Measurements from ENCODE around the gene ZNF580. TPM values are rescaled to one million over a fixed set of nuclear protein-coding genes. Genes with fewer than 3 reads are reported as not detected.

ZNF580 gene
- total and polyA plus RNA-seq, 12 donors: 8.0 to 101 (median 46.0) TPM

DNA sequence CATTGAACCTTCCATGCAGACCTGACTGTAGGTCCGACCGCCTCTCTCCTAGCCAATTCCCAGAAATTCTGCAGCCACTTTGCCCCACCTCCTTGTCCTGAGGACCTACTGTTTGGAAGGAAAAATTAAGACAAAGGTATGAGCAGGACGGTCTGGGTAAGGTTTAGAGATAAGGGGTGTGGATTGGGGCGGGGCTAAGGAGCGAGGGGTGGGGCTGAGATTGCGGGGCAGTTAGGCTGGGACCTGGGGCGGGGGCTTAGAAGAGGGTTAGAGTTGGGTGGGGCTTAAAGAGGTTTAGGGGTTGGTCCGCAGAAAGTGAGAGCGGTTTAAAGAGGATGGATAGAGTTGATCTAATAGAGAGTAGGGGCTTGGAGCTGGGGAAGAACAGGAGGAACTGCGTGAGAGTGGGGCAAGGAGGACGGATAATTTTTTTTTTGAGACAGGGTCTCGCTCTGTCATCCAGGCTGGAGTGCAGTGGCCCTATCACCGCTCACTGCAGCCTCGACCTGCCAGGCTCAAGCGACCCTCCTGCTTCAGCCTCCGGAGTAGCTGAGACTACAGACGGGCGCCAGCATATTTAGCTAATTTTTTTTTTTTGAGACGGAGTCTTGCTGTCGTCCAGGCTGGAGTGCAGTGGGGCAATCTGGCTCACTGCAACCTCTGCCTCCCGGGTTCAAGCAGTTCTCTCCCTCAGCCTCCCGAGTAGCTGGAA lies 37.1 kb upstream of the ZNF580 start:
- intact Hi-C loops (cut with DNase I): no loop called here
- Histone ChIP-seq H3K27me3 (no peaks in the 10 kb centered on the region), H3K36me3 (replicated peaks in 1 of 2) (no peaks in the 10 kb centered on the region), H3K4me1 (replicated peaks in 1 of 2) (peaks cover 13 to 27% of the 10 kb centered on the region in 2 donors), H3K9me3 (replicated peaks in 1 of 3) (no peaks in the 10 kb centered on the region), H3K27ac (peak overlapping the region in 3 of 5 donors; percentile 91 to 94 (median 92)), H3K4me3 (peak overlapping the region in 1 of 4 donors; percentile 91)
- TF ChIP-seq, protein P1, sequence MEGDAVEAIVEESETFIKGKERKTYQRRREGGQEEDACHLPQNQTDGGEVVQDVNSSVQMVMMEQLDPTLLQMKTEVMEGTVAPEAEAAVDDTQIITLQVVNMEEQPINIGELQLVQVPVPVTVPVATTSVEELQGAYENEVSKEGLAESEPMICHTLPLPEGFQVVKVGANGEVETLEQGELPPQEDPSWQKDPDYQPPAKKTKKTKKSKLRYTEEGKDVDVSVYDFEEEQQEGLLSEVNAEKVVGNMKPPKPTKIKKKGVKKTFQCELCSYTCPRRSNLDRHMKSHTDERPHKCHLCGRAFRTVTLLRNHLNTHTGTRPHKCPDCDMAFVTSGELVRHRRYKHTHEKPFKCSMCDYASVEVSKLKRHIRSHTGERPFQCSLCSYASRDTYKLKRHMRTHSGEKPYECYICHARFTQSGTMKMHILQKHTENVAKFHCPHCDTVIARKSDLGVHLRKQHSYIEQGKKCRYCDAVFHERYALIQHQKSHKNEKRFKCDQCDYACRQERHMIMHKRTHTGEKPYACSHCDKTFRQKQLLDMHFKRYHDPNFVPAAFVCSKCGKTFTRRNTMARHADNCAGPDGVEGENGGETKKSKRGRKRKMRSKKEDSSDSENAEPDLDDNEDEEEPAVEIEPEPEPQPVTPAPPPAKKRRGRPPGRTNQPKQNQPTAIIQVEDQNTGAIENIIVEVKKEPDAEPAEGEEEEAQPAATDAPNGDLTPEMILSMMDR (IDR thresholded peaks at IDR 0.05): no peak
- TF ChIP-seq POLR2A (IDR thresholded peaks at IDR 0.05): no peak
- 69 to 77% (median 75%) methylated on average over 21 to 22 of the region's 22 CpGs for WGBS, 4 donors
- DNase-seq: no peak

DNA sequence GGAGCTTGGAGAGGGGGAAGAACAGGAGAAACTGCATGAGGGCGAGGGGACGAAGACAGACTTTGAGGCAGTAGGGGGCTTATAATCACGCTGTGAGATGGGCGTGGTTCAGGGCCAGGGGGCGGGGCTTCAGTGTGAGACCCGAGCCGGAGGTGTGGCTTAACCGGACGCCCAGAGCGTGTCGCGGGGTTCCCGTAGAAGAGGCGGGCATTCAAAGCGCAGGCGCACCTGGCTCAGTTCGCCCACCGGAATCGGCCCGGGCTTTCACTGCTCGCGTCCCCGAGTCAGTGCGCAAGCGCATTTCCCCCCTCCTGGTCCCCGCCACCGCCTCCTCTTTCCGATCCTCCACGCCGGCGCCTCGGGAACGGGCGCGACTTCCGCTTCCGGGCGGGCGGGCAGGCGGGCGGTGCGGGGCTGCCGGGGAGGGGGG lies 35.6 kb upstream of the ZNF580 start:
- peaks cover 13 to 27% of the 10 kb centered on the region in 2 donors for H3K4me1 ChIP-seq (replicated peaks in 1 of 2)
- peak; percentile 97 to 98 (median 98) for DNase-seq
- intact Hi-C loops (cut with DNase I): no loop called here
- no peaks in the 10 kb centered on the region for H3K36me3 ChIP-seq (replicated peaks in 1 of 2)
- TF ChIP-seq POLR2A (IDR thresholded peaks at IDR 0.05): peak in 1 of 2 donors; percentile 26
- TF ChIP-seq, protein P1 (IDR thresholded peaks at IDR 0.05): no peak
- H3K27me3 ChIP-seq: no peaks in the 10 kb centered on the region
- peak overlapping the region; percentile 79 to 94 (median 91) for H3K27ac ChIP-seq
- WGBS, 4 donors: 0% methylated on average over 16 to 43 of the region's 43 CpGs
- peak overlapping the region in 3 of 4 donors; percentile 62 to 91 (median 71) for H3K4me3 ChIP-seq
- no peaks in the 10 kb centered on the region for H3K9me3 ChIP-seq (replicated peaks in 1 of 3)

DNA sequence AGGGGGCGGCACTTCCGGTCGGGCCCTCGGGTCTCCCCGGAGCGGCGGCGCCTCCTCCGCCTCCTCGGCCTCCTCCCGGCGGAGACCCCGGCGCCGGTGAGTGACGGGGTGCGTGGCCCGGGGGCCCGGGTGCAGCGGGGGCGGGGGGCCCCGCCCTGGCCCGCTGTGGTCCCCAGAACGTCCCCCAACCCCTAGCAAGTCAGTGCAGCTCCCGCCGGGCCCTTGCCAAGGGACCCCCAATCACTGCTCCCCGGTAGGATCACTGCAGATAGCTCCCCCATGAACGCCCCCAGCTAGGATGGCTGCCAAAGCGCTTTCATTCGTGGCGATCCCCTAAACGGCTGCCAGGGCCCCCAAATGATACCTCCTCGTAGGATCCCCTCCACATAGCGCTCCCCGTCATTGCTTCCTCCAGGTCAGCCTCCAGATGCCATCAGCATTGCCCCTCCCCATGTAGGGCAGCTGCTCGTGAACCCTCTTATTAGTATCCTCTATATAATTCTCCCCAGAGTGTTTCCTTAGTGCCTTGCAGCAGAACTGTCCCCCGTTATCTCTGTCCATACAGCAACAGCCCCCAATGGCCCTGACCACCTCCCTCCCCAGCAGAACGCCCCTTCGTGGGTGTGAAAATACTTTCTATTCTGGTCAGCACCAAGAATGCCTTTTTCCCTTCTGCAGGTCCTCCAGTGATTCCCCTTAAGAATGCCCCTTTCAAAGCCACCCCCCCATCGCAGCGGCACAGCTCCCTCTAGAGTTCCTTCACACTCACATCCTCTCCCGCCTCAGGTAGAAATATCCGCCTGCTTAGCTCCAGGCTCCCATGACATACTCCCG lies 34.9 kb upstream of the ZNF580 start, which contains the start of gene ZNF865:
ZNF865 (plus strand) TSS at position 11 of the 834 bp plus-strand sequence. CDS start 7,972 bp downstream, outside the sequence.
- intact Hi-C loops (cut with DNase I): no loop called here
- DNase-seq: peak; percentile 71 to 84 (median 81)
- Histone ChIP-seq H3K4me3 (peak within 1 kb of the TSS in 3 of 4 donors; percentile 62 to 91 (median 71)), H3K9me3 (replicated peaks in 1 of 3) (no peaks in the 10 kb centered on the region), H3K27ac (peak within 1 kb of the TSS; percentile 79 to 94 (median 91)), H3K27me3 (no peaks in the 10 kb centered on the region), H3K36me3 (replicated peaks in 1 of 2) (no peaks in the 10 kb centered on the region), H3K4me1 (replicated peaks in 1 of 2) (peaks cover 10 to 26% of the 10 kb centered on the region in 2 donors)
- 1% methylated on average over 15 to 39 of the region's 44 CpGs for WGBS, 4 donors
- TF ChIP-seq, protein P1 (IDR thresholded peaks at IDR 0.05): peak in 5 of 6 experiments; percentile 30 to 78 (median 61)
- no peak for TF ChIP-seq POLR2A (IDR thresholded peaks at IDR 0.05)

DNA sequence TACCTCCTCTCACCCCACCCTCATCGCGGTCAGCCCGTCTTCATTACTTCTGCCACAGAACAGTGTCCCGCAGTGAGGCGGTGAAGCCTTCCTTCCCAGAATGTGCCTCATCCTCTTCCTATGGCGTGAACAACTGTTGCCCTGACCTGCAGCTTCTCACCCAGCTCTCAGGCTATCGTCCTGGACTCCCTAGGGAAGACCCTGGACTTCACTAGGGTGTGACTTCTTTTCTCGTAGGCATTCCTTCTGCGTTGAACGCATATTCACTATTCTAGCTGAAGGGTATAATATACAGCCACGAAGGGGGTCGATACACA lies 34.4 kb upstream of the ZNF580 start:
- 16 to 21% (median 18%) methylated on average over 11 to 12 of the region's 12 CpGs for WGBS, 4 donors
- no peak for TF ChIP-seq POLR2A (IDR thresholded peaks at IDR 0.05)
- TF ChIP-seq, protein P1 (IDR thresholded peaks at IDR 0.05): peak in 1 of 6 experiments; percentile 0
- peak overlapping the region in 3 of 4 donors; percentile 62 to 91 (median 71) for H3K4me3 ChIP-seq
- no peak for DNase-seq
- H3K9me3 ChIP-seq (replicated peaks in 1 of 3): no peaks in the 10 kb centered on the region
- peak overlapping the region; percentile 72 to 94 (median 91) for H3K27ac ChIP-seq
- intact Hi-C loops (cut with DNase I): no loop called here
- H3K27me3 ChIP-seq: no peaks in the 10 kb centered on the region
- H3K4me1 ChIP-seq (replicated peaks in 1 of 2): peaks cover 12 to 26% of the 10 kb centered on the region in 2 donors
- H3K36me3 ChIP-seq (replicated peaks in 1 of 2): no peaks in the 10 kb centered on the region
